Measurements from ENCODE around the gene SLC6A8. TPM values are rescaled to one million over a fixed set of nuclear protein-coding genes. Genes with fewer than 3 reads are reported as not detected.

SLC6A8 gene
- total RNA-seq, 2 donors from 2014 or later = 16.8 to 16.9 TPM

- no peaks in the 10 kb centered on the region for H3K9me3 ChIP-seq
- no peak overlapping the region for H3K27ac ChIP-seq
- TF ChIP-seq CTCF (IDR thresholded peaks at IDR 0.05) = no peak
- peaks cover 2% of the 10 kb centered on the region for H3K36me3 ChIP-seq
- no peak for DNase-seq (ENCODE audit: low spot score)
- ATAC-seq (ENCODE audit: insufficient number of reproducible peaks, low FRiP score, low read depth) = no peak
- H3K27me3 ChIP-seq (replicated peaks; ENCODE audit: insufficient read depth) = no peaks in the 10 kb centered on the region
- H3K4me1 ChIP-seq (ENCODE audit: control insufficient read depth in 1 of 2, low read depth in 2 of 2) = peaks cover 0 to 8% of the 10 kb centered on the region in 2 donors
- no peak overlapping the region for H3K4me3 ChIP-seq
Measured at GRCh38 chrX:153706799-153707198, 19.1 kb downstream of the SLC6A8 start.

- Histone ChIP-seq H3K4me3 (no peak overlapping the region), H3K36me3 (no peaks in the 10 kb centered on the region), H3K27ac (no peak overlapping the region), H3K27me3 (replicated peaks; ENCODE audit: insufficient read depth) (no peaks in the 10 kb centered on the region), H3K9me3 (no peaks in the 10 kb centered on the region), H3K4me1 (ENCODE audit: control insufficient read depth in 1 of 2, low read depth in 2 of 2) (peaks cover 0 to 8% of the 10 kb centered on the region in 2 donors)
- TF ChIP-seq CTCF (IDR thresholded peaks at IDR 0.05) = no peak
- DNase-seq (ENCODE audit: low spot score) = no peak
- no peak for ATAC-seq (ENCODE audit: insufficient number of reproducible peaks, low FRiP score, low read depth)
Measured at GRCh38 chrX:153707406-153707805, 19.7 kb downstream of the SLC6A8 start.

- Histone ChIP-seq H3K36me3 (no peaks in the 10 kb centered on the region), H3K27me3 (replicated peaks; ENCODE audit: insufficient read depth) (no peaks in the 10 kb centered on the region), H3K27ac (no peak overlapping the region), H3K4me3 (no peak overlapping the region), H3K9me3 (no peaks in the 10 kb centered on the region), H3K4me1 (ENCODE audit: control insufficient read depth in 1 of 2, low read depth in 2 of 2) (peaks cover 0 to 8% of the 10 kb centered on the region in 2 donors)
- DNase-seq (ENCODE audit: low spot score) (no peak), ATAC-seq (ENCODE audit: insufficient number of reproducible peaks, low FRiP score, low read depth) (peak; percentile 54)
- TF ChIP-seq CTCF (IDR thresholded peaks at IDR 0.05) = peak; percentile 56
Measured at GRCh38 chrX:153708415-153708814, 20.7 kb downstream of the SLC6A8 start.

- DNase-seq (ENCODE audit: low spot score) (no peak), ATAC-seq (ENCODE audit: insufficient number of reproducible peaks, low FRiP score, low read depth) (no peak)
- peaks cover 7% of the 10 kb centered on the region for H3K36me3 ChIP-seq
Measured at GRCh38 chrX:153709726-153710674, 22.3 kb downstream of the SLC6A8 start.

More at GRCh38 chrX:153709726-153710674, 22.3 kb downstream of the SLC6A8 start:
- H3K27ac ChIP-seq = no peak overlapping the region
- H3K4me3 ChIP-seq = no peak overlapping the region
- no peaks in the 10 kb centered on the region for H3K27me3 ChIP-seq (replicated peaks; ENCODE audit: insufficient read depth)
- peaks cover 0 to 8% of the 10 kb centered on the region in 2 donors for H3K4me1 ChIP-seq (ENCODE audit: control insufficient read depth in 1 of 2, low read depth in 2 of 2)
- no peak for TF ChIP-seq CTCF (IDR thresholded peaks at IDR 0.05)
- H3K9me3 ChIP-seq = no peaks in the 10 kb centered on the region

Data from thoracic aorta (tissue), 2 donors.